HG03571 (cell line): ENCODE measurements around the gene THSD4.

Experiments
- ATAC-seq: cut with Tn5 transposase; IDR thresholded peaks from one replicate; pipeline ENCODE4 v1.9.1; 2021; ENCODE audit not compliant: unreplicated experiment

THSD4 gene

DNA sequence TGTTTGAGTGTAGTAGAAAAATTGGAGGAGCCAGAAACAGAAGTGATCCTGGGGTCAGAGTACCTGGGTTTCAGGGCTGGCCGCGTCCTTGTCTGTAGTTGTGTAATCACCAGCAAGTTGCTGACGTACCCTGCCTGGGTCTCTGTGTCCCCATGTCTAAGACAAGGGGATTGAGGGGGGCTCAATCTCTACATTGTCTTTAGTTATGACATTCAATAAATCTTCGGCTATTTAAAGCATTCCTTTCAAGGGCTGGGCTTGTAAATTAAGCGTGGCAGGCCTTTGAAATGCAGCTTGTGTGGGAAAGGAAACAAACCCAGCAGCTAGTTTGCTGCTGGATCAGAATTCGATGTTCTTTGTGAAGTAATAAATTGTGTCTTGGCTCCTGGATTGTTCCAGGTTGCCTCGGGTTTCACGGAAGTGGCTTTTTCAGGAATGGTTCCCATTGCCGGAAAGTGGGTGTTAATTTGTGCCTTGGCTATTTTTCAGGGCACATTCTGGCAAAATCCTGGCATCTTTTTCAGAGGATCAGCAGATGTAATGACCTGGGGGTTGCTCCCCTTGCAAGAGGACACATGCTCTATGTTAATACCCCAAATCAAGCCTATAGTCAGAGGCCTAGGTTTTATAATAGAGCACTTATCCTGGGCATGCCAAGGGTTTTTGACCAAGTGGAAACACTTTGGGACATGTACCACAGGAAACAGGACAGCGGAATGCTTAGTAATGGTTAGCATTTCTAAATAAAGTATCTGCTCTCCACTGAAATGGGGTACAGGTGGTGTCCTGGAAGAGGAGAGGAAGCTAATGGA, 400.3 kb downstream of the THSD4 start:
- no peak for ATAC-seq

DNA sequence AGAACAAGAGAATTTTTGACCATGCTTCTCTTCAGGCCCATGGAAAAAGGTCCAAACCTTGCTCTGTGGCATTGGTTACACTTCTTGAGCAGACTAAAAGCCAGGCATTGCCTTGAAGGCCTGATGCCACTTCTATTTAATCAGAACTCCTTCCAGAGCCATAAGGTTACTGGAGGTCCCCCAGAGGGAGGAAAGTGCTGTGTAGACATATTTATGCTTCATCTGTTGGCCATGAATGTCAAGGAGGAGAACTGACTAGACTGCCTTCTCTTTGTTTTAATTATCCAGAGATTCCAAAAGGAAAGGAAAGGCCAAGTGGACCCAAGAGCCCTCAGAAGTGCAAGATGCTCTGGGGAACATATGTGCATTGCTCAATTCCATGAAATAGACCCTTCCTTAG, 402.5 kb downstream of the THSD4 start:
- ATAC-seq = no peak

DNA sequence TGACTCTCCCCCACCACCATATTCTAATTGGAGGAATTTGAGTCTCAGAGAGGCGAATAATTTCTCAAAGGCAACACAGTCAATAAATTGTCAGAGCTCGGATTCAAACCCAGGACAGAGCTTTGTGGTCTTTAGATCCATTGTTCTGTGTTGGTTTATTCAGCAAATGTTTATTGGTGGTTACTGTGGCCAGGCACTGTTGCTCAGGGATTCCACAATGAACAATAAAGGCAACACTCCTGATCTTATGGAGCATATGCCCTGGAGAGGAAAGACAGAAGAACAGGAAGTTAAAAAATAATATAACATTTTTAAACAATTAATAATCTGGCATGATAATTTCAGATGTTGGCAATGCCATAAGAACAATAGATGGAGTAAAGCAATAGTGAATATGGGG, 403.4 kb downstream of the THSD4 start:
- ATAC-seq = no peak

DNA sequence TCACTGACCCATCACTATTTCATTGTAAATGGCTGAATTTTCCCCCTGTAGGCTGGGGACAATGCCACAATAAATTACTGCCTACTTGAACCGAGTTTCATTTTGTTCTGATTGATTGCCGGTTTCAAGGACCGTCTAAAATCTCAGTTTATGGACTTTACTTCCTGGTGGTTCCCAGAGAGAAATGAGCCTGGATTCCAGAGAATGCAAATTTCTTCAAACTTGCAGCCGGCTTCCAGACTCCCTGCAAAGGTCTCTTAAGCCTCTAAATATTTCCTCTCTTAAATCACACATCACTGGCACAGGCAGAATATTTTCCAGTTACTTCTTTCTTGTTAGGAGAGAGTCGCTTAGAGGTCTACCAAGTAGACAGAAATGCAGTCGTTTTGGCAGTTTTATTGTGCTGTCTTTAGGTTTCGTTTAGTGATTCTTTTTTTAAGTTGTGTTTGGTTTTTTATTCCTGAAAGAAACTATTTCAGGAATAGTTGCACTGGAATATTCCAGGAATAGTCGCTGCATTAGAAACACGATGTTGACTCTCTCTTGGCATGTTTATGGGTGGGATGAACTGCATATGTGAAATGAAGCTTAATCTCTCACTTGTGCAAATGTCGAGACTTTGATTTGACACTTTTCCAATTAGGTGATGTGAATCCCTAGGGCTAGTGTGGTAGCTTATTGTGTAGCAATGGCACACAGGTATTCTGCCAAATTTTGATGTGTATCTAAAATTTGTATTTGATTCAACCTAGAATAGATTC, 411.0 kb downstream of the THSD4 start:
- ATAC-seq = no peak

DNA sequence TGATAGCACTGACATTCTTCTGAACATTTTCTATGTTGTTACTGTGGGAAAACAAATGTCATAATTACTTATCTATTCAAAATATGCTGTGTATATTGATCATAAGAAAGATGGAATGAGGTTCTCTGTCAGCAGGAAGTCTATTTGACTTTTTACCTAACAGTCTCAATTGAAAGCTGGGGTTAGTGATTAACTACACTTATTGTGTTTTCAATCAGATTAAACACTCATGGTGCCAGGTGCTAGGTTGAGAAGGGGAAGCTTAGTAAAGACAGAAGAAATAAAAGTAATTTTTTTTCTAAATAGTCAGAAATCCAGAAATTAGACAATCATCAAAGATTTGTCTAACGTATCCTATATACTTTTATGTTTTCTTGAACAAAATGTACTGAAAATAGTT, 414.1 kb downstream of the THSD4 start:
- ATAC-seq = no peak

DNA sequence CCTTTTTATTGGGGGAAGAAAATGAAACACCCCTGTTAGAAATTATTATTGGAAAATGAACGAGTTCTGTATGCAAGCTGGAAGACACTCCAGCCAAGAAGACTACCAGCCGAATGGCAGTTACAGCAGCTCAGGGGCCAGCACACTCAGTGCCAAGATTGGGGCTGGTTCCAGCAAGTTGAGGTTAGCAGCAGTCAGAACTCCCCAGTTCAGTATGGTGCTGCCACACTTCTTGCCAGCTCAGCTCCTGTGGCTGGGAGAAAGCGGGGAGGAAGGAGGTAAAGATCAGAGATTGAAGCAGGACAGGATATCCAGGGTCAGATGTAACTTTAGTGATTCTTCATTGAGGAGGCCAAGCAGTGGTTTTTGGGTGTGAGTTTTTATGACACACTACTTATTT, 414.8 kb downstream of the THSD4 start:
- ATAC-seq = no peak

DNA sequence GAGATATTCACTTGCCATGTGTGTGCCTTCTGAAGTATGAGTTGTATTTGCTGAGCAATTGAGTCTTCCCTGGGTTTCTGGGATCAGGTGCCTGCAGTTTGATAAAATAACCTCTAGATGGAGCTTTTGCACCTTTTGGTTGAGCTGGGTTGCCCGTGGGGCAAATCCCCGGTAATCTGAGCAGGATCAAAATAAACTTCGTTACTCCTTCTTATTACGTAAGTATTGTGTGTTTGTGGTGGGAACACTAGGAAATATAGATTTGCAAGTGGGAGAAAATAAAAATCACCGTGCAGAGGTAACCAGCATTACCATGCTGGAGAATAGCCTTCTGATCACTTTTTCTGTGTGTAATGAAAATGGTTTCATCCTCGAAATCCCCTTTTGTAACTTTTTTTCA, 417.7 kb downstream of the THSD4 start:
- ATAC-seq = no peak

DNA sequence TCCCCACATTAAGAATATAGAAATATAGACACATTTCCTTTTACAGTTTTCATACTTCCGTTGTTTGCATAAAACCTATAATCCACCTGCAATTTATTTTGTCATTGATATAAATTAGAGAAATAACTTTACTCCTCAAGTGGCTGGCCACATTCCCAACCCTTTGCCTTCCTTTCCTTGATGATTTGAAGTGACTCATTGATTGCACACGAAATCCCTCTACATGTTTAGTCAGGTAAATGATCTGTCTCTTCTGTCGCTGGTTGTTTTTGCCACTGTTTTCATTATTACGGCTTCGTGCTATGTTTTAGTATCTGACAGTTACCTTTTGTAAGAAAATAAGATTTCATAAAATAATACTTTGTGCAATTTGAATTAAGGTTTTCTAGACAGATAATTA, 422.9 kb downstream of the THSD4 start:
- ATAC-seq = no peak

DNA sequence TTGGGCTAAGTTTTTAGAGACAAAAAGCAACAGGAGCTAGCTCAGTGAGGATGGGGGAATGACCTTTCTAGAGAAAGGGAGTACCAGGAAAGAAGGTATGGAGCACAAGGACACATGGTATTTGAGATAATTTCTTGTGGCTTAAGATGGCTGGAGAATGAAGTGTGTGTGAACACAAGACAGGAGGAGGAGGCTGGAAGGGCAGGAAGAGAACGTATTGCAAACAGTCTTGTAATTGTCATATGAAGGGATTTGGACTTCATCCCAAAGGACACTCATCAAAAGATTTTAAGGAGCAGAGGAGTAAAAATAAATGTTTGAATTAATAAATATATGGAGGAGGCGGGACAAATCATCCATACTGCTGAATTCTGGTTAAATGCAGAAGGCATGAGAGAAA, 426.5 kb downstream of the THSD4 start:
- ATAC-seq = no peak

DNA sequence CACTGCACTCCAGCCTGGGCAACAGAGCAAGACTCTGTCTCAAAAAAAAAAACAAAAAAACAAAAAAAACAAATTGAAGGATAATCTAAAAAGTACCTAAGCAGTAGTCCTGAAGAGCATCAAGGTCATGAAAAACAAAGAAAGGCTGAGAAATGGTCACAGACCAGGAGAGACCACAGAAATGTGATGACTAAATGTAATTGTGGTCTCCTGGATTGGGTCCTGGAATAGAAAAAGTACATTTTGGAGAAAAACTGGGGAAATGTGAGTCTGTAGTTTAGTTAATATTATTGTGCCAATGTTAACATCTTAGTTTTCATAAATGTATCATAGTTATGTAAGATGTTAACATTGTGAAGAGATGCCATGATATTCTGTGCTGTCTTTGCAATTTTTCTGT, 427.6 kb downstream of the THSD4 start:
- ATAC-seq = no peak

DNA sequence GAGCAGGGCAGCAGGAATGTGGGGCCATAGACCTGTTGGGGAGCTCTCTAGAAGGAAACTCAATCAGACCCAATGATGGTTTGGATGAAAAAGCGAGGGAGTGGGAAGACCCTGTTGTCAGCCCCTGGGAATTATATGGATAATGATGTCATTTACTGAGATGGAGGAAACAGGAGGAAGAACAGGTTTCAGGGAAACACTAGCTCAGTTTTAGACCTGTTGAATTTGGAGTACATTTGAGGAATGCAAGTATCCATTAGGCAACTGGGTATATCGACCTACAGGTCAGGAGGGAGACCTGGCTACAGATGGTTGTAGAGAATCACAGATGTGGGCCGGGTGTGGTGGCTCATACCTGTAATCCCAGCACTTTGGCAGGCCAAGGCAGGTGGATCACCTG, 428.1 kb downstream of the THSD4 start:
- ATAC-seq = no peak

DNA sequence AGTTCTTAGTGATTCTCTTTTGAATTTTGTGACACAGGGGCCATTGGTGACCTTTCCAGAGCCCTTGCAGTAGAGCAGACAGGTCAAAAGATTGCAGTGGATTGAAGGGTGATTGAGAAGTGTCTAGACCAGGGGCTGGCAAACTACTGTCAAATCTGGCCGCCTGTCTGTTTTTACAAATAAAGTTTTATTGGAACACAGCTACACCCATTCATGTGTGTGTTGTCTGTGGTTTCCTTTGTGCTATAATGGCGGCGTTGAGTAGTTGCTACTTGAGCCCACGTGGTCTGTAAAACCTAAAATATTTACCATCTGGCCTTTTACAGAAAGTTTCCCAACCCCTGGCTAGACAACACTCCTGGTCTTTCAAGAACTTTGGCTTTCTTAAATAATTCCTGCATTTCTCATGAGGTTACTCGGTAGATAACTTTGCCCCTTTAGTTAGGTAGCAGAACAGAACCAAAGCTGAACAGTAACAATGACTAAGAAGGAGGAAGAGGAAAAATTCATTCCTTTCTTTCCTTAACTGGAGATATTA, 430.0 kb downstream of the THSD4 start:
- no peak for ATAC-seq

DNA sequence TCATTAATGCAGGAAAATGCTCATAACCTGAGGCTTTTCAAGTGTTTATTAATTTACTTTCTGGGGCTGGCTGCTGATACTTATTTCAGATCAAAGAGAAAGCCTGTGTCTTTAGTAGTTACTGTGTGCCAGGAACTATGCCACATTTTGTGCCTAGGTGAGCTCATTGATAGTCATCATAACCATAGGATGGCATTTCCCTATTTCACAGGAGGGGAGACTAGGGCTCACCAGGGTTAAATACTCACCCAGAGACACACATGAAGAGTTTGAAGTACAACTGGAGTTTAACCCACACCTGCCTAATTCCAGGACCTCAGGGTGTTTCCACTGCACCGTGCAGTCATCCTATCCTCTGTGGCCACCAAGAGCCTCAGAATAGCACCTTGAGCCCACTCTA, 430.7 kb downstream of the THSD4 start:
- ATAC-seq = no peak

DNA sequence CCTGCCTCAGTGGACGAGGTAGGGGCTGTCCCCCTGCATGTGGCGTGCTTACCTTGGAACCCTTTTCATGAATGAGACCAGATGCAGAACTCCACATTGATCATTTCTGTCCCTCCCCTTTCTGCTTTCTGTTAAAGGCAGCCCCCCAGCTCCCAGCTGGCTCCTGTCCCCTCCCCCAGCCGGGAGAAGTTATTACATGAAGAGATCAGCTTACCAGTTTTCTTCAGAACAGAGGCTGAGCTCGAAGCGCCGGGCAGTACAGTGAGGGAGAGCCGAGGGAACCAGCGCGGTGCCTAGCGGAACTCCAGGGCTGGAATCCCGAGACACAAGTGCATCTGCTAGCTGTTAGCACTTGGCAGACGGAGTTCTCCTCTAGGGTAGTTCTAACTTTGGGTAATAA, 431.7 kb downstream of the THSD4 start:
- no peak for ATAC-seq

DNA sequence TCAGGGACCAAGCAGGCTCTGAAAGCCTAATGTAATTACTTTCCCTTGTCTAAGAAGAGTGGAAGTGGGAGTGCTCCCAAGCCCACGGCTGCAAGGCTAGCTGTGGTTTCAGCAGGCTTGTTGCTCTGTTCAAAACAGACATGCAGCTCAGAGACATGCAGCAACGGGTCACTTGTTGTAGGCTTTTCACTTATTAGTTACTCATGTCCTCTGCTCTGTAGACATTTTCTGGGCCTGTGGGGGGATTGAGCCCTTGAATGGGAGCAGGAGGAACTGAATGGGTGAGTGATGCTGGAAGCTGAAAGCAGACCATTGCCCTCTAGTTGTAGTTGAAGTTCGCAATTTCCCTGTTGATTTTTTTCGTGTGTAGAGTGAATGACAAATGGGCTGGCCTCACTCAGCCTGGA, 433.1 kb downstream of the THSD4 start:
- ATAC-seq = no peak

DNA sequence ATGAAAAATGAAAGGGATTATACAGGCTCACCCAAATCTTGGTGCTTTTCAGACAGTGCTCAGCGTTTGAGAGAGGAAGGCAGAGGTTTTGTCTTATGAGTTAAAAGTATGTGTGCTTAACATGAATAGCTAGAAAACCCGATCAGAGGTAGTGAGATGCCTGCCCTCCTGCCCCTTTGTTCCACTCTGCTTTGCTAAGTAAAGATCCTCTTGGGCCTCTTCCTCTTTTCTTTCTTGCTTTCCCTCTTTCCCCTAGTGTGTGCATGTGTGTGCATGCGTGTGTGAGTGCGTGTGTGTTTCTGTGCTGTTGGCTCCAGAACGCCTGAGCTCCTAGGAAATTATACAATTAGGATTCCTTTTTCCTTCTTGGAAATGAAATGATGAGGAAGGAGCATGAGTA, 433.8 kb downstream of the THSD4 start:
- no peak for ATAC-seq

DNA sequence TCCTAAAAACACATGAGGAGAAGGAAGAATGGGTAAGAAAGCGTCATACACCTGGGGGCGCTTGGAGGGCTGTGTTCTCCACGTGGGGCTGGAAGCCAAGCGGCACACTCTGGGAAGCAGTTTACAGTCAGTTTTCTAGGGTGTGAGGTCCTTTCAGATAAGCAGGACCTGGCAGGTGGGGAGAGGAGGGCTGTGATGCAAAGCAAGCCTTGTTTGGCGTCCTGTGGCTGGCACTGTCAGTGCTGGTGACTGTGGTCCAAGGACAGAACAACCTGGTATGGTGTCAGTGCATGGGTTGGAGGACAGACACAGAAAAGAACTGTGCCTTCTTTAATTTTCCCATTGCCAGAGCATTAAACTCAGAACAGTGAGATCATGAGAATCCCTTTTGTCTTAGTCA, 434.4 kb downstream of the THSD4 start:
- no peak for ATAC-seq

DNA sequence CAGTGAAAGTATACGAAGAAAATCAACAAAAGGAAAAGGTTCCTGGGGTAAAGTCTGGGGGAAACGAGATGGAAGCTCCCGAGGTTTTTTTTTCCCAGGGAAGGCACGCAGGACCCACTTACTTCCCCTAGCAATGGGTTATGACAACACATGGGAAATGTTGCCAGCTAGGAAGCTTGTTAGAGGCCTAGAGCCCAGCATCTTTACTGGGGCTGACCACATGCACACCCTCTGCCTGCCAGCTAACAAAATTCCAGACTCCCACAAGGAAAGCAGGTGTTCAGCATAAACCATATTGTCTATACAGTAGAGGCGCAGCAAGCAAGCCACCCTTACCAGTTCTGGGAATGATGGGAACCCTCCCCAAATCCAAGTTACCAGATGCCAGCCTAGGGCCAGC, 436.3 kb downstream of the THSD4 start:
- ATAC-seq = no peak

DNA sequence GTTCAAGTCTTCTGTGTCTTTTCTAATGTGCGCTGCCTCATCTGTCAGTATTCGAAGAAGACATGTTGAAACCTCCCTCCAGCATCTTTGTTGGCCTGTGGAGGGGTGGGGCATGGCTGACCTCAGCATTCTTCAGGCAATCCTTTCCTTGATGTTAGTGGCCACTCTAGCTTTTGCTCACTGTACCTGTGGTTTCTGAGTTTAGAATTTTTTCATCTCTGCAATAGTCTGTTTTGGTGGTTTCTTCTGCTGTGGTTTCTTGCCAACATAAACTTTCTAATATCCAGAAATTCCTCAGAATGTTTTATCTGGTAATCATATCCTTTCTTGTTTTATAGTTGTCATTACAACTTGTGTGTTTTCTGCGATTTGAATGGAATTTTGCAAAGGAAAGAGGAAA, 443.8 kb downstream of the THSD4 start:
- no peak for ATAC-seq

DNA sequence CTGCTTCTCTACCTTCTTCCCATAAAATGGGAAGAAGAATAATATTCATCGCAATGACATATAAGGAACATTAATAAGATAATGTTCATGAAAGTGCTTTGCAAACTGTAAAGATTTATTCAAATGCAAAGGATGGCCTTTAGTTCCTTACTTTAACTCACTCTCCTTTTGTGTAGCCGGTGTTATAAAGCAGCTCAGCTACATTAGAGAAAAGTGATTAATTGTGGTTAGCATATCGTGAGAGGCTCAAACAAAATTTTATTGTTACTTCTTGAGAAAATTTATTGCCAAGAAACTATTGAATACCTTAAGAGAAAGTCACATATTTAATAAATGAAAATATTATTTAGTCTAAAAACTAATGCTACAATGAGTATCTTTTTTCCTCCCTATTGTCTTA, 444.3 kb downstream of the THSD4 start:
- ATAC-seq = no peak

DNA sequence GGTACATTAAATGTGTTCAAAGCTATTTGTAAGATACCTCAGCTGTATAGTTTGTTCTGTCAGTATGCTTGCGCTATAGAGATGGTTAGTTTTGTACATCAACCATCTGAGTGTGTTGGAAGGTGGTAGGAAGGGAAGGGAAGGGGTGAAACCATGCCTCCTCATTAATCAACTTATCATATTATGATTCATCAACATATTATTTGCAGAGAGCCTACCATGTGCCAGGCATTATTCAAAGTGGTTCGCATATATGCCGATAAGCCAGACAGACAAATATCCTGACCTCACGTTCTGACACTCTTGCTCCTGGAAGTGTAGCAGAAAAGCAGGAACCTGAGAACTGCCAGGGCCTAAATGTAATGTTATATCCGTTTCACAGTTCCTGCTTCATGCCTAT, 447.0 kb downstream of the THSD4 start:
- no peak for ATAC-seq

DNA sequence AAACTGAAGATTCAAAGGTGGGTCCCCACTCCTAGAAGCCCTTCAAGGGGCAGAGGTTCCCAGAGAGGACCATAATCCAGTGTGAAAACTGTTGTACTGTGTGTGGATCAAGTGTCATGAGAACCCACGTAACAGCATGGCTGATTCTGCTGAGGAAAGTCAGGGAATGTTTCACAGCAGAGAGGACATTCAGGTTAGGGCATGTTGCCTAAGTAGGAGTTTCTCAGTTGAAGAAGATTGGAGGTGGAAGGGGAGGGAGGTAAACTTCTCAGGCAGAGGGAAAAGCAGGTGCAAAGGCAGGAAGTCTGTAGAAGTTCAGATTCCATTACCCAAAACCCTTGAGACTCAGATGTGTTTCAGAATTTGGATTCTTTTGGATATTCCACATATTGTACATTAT, 448.9 kb downstream of the THSD4 start:
- no peak for ATAC-seq
